Sigmoid colon (tissue), 7 donors: ENCODE data around the gene ZNF548. TPM values are rescaled to one million over a fixed set of nuclear protein-coding genes. Genes with fewer than 3 reads are reported as not detected.

Source experiments
- DNase-seq: peaks from one replicate; pipeline ENCODE4 v3.0.0-alpha.2; 2019
- H3K27ac ChIP-seq, 4 donors: fragments of 200-600 bp; sonication (generic); one replicate each; pipeline ENCODE4 v1.5.1; 2016 to 2019; ENCODE audit warnings: mild to moderate bottlenecking in 1 of 4
- H3K27me3 ChIP-seq, 3 donors: fragments of 200-600 bp; sonication (generic); one replicate each; pipeline ENCODE4 v1.5.1; 2019; ENCODE audit warnings: mild to moderate bottlenecking in 1 of 3
- H3K36me3 ChIP-seq, 4 donors: fragments of 200-600 bp; sonication (generic); one replicate each; pipeline ENCODE4 v1.5.1; 2016 to 2019
- H3K4me1 ChIP-seq, 4 donors: fragments of 200-600 bp; sonication (generic); one replicate each; pipeline ENCODE4 v1.5.1; 2017 to 2019
- H3K4me3 ChIP-seq, 4 donors: fragments of 200-600 bp; sonication (generic); one replicate each; pipeline ENCODE4 v1.5.1; 2017 to 2019; ENCODE audit warnings: mild to moderate bottlenecking in 2 of 4, moderate library complexity in 1 of 4
- H3K9me3 ChIP-seq, 4 donors: fragments of 200-600 bp in 3 of 4; sonication (generic) in 3 of 4; one replicate each; pipeline versions ENCODE4 v1.5.1 to v1.6.1; 2013 to 2019
- CTCF ChIP-seq, 4 experiments: fragments of 450-650 bp in 3 of 4; fragments of 200-600 bp in 1 of 4; IDR thresholded peaks; one replicate each; pipeline ENCODE4 v1.5.1; 2016 to 2019; ENCODE audit warnings: antibody characterized with exemption in 4 of 4, mild to moderate bottlenecking in 3 of 4, moderate library complexity in 2 of 4
- EP300 ChIP-seq, 4 donors: sonication (generic); formaldehyde crosslinking; IDR thresholded peaks; one replicate each; pipeline ENCODE4 v1.6.1; 2017; ENCODE audit warnings: antibody characterized with exemption in 4 of 4
- POLR2A ChIP-seq, 2 donors: fragments of 450-650 bp; IDR thresholded peaks; one replicate each; pipeline ENCODE4 v1.6.1; 2016; ENCODE audit warnings: antibody characterized with exemption in 2 of 2, mild to moderate bottlenecking in 2 of 2, moderate library complexity in 2 of 2
- POLR2AphosphoS5 ChIP-seq, 4 donors: sonication (generic); formaldehyde crosslinking; IDR thresholded peaks; one replicate each; pipeline ENCODE4 v1.6.1; 2017; ENCODE audit warnings: antibody characterized with exemption in 4 of 4
- WGBS, 2 donors: extraction: QIAGEN DNeasy Blood & Tissue Kit; methylation state at CpG; one replicate each; pipeline ENCODE4 v1.1.7; 2013; 5-methylcytosine and 5-hydroxymethylcytosine counted together
- intact Hi-C: fragments of 100-400 bp; cut with DNase I; formaldehyde crosslinking; loops from one replicate; pipeline ENCODE4 v1.15.1; 2023
- polyA plus RNA-seq, 3 donors: library from polyadenylated mRNA; stranded (reverse); fragments of 200-250 nt; gene quantifications; one replicate each; pipeline ENCODE4 v1.2.3, GENCODE V29; 2013
- total RNA-seq, 4 donors: library from RNA; depleted of rRNA; stranded (reverse); fragments of >200 nt; gene quantifications; one replicate each; pipeline ENCODE4 v1.1.0, GENCODE V29; 2016
- donor health status: healthy with polysubstance abuse.
- donor health status: Bipolar disorder and iron deficiency.
- donor health status: healthy.

The ZNF548 gene
- total and polyA plus RNA-seq, 7 donors: 1.2 to 29.1 (median 21.9) TPM

- intact Hi-C loops: no loop called here
- Histone ChIP-seq H3K9me3 (peaks cover 0 to 25% (median 13%) of the 10 kb centered on the region in 4 donors), H3K27me3 (no peaks in the 10 kb centered on the region)
Observed at GRCh38 chr19:57351867-57352266, 37.8 kb upstream of the ZNF548 start.

GRCh38 chr19:57355916-57356315, 33.7 kb upstream of the ZNF548 start:
- Histone ChIP-seq H3K9me3 (peaks cover 12 to 44% (median 26%) of the 10 kb centered on the region in 4 donors), H3K36me3 (peaks cover 43 to 69% (median 57%) of the 10 kb centered on the region in 4 donors)
- no peak for DNase-seq

More at GRCh38 chr19:57351867-57352266, 37.8 kb upstream of the ZNF548 start:
- H3K4me3 ChIP-seq: peak overlapping the region; percentile 75 to 97 (median 90)
- no peak for DNase-seq
- H3K4me1 ChIP-seq: peaks cover 0 to 22% (median 18%) of the 10 kb centered on the region in 4 donors
- H3K36me3 ChIP-seq: peaks cover 30 to 43% (median 36%) of the 10 kb centered on the region in 4 donors
- 27 to 38% methylated on average over 7 of the region's 7 CpGs for WGBS, 2 donors
- peak overlapping the region; percentile 81 to 87 (median 84) for H3K27ac ChIP-seq
- TF ChIP-seq POLR2AphosphoS5 (IDR thresholded peaks at IDR 0.05) (no peak), CTCF (IDR thresholded peaks at IDR 0.05) (no peak), EP300 (IDR thresholded peaks at IDR 0.05) (no peak), POLR2A (IDR thresholded peaks at IDR 0.05) (no peak)

GRCh38 chr19:57357406-57357805, 32.2 kb upstream of the ZNF548 start:
- Histone ChIP-seq H3K4me1 (peaks cover 0 to 15% (median 10%) of the 10 kb centered on the region in 4 donors), H3K27ac (no peak overlapping the region), H3K36me3 (peaks cover 43 to 69% (median 56%) of the 10 kb centered on the region in 4 donors), H3K27me3 (no peaks in the 10 kb centered on the region), H3K9me3 (peaks cover 12 to 44% (median 26%) of the 10 kb centered on the region in 4 donors), H3K4me3 (no peak overlapping the region)
- 94 to 98% methylated on average over 5 of the region's 5 CpGs for WGBS, 2 donors
- intact Hi-C loops: no loop called here
- DNase-seq: no peak
- no peak for TF ChIP-seq POLR2A (IDR thresholded peaks at IDR 0.05)
- no peak for TF ChIP-seq CTCF (IDR thresholded peaks at IDR 0.05)
- TF ChIP-seq EP300 (IDR thresholded peaks at IDR 0.05): no peak
- TF ChIP-seq POLR2AphosphoS5 (IDR thresholded peaks at IDR 0.05): no peak

More at GRCh38 chr19:57355916-57356315, 33.7 kb upstream of the ZNF548 start:
- Histone ChIP-seq H3K27me3 (no peaks in the 10 kb centered on the region), H3K4me3 (no peak overlapping the region), H3K27ac (no peak overlapping the region), H3K4me1 (peaks cover 0 to 22% (median 18%) of the 10 kb centered on the region in 4 donors)
- WGBS, 2 donors: 84 to 96% methylated on average over 4 of the region's 4 CpGs
- intact Hi-C loops: no loop called here
- no peak for TF ChIP-seq POLR2A (IDR thresholded peaks at IDR 0.05)
- TF ChIP-seq EP300 (IDR thresholded peaks at IDR 0.05): no peak
- no peak for TF ChIP-seq CTCF (IDR thresholded peaks at IDR 0.05)
- no peak for TF ChIP-seq POLR2AphosphoS5 (IDR thresholded peaks at IDR 0.05)

GRCh38 chr19:57359300-57359699, 30.4 kb upstream of the ZNF548 start:
- no peak overlapping the region for H3K4me3 ChIP-seq
- no peak for DNase-seq
- no peaks in the 10 kb centered on the region for H3K27me3 ChIP-seq
- H3K36me3 ChIP-seq: peaks cover 35 to 55% (median 46%) of the 10 kb centered on the region in 4 donors
- peaks cover 12 to 37% (median 26%) of the 10 kb centered on the region in 4 donors for H3K9me3 ChIP-seq
- no peak overlapping the region for H3K27ac ChIP-seq
- intact Hi-C loops: no loop called here
- no peak for TF ChIP-seq POLR2AphosphoS5 (IDR thresholded peaks at IDR 0.05)
- no peak for TF ChIP-seq CTCF (IDR thresholded peaks at IDR 0.05)
- TF ChIP-seq EP300 (IDR thresholded peaks at IDR 0.05): no peak
- no peak for TF ChIP-seq POLR2A (IDR thresholded peaks at IDR 0.05)
- peaks cover 0 to 12% (median 9%) of the 10 kb centered on the region in 4 donors for H3K4me1 ChIP-seq
